ENCODE results near the gene RIT2. TPM values are rescaled to one million over a fixed set of nuclear protein-coding genes. Genes with fewer than 3 reads are reported as not detected.

The RIT2 gene
- total RNA-seq, 4 donors from 2014 or later: not detected

DNA sequence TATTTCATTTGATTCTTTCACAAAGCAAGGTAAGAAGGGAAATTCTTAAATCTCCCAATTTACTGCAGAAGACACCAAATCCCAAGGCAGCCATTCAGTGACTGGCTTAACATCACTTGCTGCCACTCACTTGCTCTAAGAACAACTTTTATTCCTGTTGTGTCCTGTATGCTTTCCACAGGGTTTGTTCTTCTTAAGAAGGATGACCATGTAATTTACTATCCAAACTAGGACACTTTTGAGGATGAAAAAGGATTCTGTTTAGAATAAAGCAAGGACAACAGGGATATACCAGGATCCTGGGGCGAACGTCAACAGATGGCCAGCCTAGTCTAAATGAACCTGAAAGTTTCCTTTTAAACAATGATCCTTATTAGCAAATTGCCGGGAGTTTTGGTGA, 34.8 kb downstream of the RIT2 start:
- Histone ChIP-seq H3K4me3 (no peak overlapping the region), H3K27me3 (no peaks in the 10 kb centered on the region), H3K9me3 (no peaks in the 10 kb centered on the region), H3K4me1 (peaks cover 0 to 14% (median 7%) of the 10 kb centered on the region in 4 donors), H3K27ac (replicated peaks in 1 of 4) (no peak overlapping the region), H3K36me3 (no peaks in the 10 kb centered on the region)
- no peak for DNase-seq (ENCODE audit: extremely low spot score)
- WGBS: 84% methylated on average over 3 of the region's 3 CpGs
- TF ChIP-seq EP300 (IDR thresholded peaks at IDR 0.05) (no peak), POLR2A (IDR thresholded peaks at IDR 0.05; ENCODE audit: low read depth) (no peak), POLR2AphosphoS5 (IDR thresholded peaks at IDR 0.05) (no peak)
- TF ChIP-seq, protein P1, sequence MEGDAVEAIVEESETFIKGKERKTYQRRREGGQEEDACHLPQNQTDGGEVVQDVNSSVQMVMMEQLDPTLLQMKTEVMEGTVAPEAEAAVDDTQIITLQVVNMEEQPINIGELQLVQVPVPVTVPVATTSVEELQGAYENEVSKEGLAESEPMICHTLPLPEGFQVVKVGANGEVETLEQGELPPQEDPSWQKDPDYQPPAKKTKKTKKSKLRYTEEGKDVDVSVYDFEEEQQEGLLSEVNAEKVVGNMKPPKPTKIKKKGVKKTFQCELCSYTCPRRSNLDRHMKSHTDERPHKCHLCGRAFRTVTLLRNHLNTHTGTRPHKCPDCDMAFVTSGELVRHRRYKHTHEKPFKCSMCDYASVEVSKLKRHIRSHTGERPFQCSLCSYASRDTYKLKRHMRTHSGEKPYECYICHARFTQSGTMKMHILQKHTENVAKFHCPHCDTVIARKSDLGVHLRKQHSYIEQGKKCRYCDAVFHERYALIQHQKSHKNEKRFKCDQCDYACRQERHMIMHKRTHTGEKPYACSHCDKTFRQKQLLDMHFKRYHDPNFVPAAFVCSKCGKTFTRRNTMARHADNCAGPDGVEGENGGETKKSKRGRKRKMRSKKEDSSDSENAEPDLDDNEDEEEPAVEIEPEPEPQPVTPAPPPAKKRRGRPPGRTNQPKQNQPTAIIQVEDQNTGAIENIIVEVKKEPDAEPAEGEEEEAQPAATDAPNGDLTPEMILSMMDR (IDR thresholded peaks at IDR 0.05): no peak
- intact Hi-C loops (cut with DNase I): no loop called here

DNA sequence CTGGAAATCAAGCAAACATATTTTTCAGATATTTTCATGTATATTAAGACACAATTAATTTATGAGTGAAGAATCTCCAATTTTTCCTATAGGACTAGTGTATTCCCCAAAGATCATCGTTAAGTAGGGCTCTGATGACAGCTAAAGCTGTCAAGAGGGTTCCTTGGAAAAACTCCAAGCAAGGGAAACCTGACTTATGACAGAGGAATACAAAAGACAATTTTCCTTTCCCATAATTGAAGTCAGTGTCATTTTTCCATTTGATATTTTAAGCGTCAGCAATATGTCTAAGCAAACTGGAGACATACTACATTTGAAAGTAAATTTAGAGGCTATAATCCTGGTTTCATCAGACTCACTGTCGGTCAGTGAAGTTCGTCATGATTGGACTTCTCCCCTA, 36.1 kb downstream of the RIT2 start:
- Histone ChIP-seq H3K4me3 (no peak overlapping the region), H3K4me1 (peaks cover 0 to 14% (median 7%) of the 10 kb centered on the region in 4 donors), H3K27ac (replicated peaks in 1 of 4) (no peak overlapping the region), H3K9me3 (no peaks in the 10 kb centered on the region), H3K36me3 (no peaks in the 10 kb centered on the region), H3K27me3 (no peaks in the 10 kb centered on the region)
- TF ChIP-seq POLR2AphosphoS5 (IDR thresholded peaks at IDR 0.05) (no peak), EP300 (IDR thresholded peaks at IDR 0.05) (no peak), POLR2A (IDR thresholded peaks at IDR 0.05; ENCODE audit: low read depth) (no peak)
- TF ChIP-seq, protein P1 (IDR thresholded peaks at IDR 0.05): no peak
- WGBS: 79% methylated on average over 4 of the region's 4 CpGs
- no peak for DNase-seq (ENCODE audit: extremely low spot score)
- intact Hi-C loops (cut with DNase I): no loop called here

DNA sequence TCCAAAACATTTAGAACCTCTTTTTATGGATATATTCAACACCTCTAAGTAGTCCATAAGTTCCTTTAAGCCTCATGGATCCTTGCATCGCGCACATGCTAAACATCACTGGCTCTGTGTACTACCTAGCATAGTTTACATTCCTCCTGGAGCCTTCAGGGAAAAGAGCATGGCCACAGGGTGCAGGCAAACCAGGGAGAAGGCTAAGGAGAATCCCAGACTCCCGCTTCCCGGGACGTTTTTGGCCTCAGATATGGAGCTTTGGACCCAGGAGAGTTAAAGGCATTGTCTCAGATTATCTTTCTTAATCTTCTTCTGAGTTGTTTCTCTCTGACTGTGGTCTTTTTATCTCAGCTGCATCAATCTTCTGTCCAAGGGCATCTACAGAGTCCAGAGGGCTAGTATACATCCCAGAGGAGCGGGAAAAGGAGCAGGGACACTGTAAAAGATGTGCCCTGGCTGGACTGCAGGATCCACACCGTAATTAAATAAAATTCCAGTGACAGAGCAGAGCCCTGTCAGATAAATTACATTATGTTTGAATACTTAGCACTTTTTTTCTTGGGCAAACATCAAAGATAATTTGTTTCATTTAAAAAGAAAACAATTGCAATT, 36.9 kb downstream of the RIT2 start:
- H3K27ac ChIP-seq (replicated peaks in 1 of 4): no peak overlapping the region
- WGBS: 50% methylated on average over 7 of the region's 7 CpGs
- H3K4me3 ChIP-seq: no peak overlapping the region
- H3K36me3 ChIP-seq: no peaks in the 10 kb centered on the region
- intact Hi-C loops (cut with DNase I): no loop called here
- peaks cover 0 to 14% (median 7%) of the 10 kb centered on the region in 4 donors for H3K4me1 ChIP-seq
- no peaks in the 10 kb centered on the region for H3K9me3 ChIP-seq
- no peak for DNase-seq (ENCODE audit: extremely low spot score)
- no peak for TF ChIP-seq POLR2AphosphoS5 (IDR thresholded peaks at IDR 0.05)
- no peak for TF ChIP-seq POLR2A (IDR thresholded peaks at IDR 0.05; ENCODE audit: low read depth)
- TF ChIP-seq EP300 (IDR thresholded peaks at IDR 0.05): no peak
- TF ChIP-seq, protein P1 (IDR thresholded peaks at IDR 0.05): no peak
- H3K27me3 ChIP-seq: no peaks in the 10 kb centered on the region

DNA sequence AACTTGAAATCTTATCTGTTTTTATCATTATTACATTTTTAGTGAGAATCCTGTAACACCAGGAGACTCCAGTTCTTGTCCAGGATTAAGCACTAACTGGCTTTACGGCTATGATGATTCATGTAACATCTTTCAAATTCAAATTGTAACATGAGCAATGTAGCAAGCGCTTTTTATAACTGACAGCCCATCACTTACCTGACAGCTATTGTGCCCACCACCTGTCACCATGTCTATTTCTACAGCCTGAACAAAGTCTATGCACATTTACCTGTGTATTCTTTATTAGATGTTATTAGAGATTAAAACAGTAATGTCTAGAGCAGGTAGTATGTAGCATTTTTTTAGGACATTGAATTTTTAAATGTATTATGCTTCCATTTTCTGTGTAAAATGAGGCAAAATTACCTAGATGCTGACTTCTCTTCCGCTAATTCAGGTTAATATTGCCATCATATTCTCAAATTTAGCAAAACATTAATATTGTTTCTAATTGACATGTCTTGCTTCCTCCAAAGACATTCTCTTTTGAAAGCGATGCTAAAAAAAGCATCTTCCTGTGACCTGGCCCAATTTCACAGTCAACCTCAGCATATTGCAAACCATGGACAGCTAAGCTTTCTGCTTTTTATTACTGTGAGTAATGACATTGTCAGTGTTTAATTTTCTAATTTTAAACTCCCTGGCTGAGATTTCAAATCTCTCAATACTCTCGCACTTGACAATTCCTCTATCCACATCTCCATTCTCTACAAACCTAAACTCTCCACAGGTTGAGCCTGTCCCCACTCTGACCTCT, 37.8 kb downstream of the RIT2 start:
- TF ChIP-seq EP300 (IDR thresholded peaks at IDR 0.05) (no peak), POLR2AphosphoS5 (IDR thresholded peaks at IDR 0.05) (no peak), POLR2A (IDR thresholded peaks at IDR 0.05; ENCODE audit: low read depth) (no peak)
- TF ChIP-seq, protein P1 (IDR thresholded peaks at IDR 0.05): no peak
- Histone ChIP-seq H3K4me3 (no peak overlapping the region), H3K9me3 (no peaks in the 10 kb centered on the region), H3K27me3 (no peaks in the 10 kb centered on the region), H3K27ac (replicated peaks in 1 of 4) (no peak overlapping the region), H3K4me1 (peaks cover 0 to 14% (median 7%) of the 10 kb centered on the region in 4 donors), H3K36me3 (no peaks in the 10 kb centered on the region)
- no peak for DNase-seq (ENCODE audit: extremely low spot score)
- 65% methylated on average over 5 of the region's 5 CpGs for WGBS
- intact Hi-C loops (cut with DNase I): no loop called here

Measured in esophagus muscularis mucosa (tissue), 4 donors.